ENCODE data around the gene YEATS2.
A peak's percentile ranks its signal among the peaks of the same experiment; 100 is the strongest.
"Not testable (repeated sequence)": the region's sequence is repeated elsewhere in the genome, so short reads cannot be mapped to it uniquely, and the experiment has no call there.

YEATS2 gene

GRCh38 chr3:183697610-183698317, at the start of gene YEATS2:
Gene YEATS2, plus strand, starts transcription at chr3:183697797. Its CDS starts 17,366 bp downstream, at chr3:183715163.
- H3K27me3 ChIP-seq (ENCODE audit: control insufficient read depth, insufficient read depth, low read length), result no peaks in the 10 kb centered on the region
- H3K9ac ChIP-seq (ENCODE audit: low read length), result peak within 1 kb of the TSS; percentile 97
- H3K36me3 ChIP-seq (ENCODE audit: control insufficient read depth, insufficient read depth, low read length), result peaks cover 2% of the 10 kb centered on the region
- H3K27ac ChIP-seq (ENCODE audit: low read depth, low read length), result peak within 1 kb of the TSS; percentile 71
- peak within 1 kb of the TSS; percentile 78 for H3K4me3 ChIP-seq (ENCODE audit: low read length)
- H3K4me1 ChIP-seq (ENCODE audit: control insufficient read depth, insufficient read depth, low read length), result no peaks in the 10 kb centered on the region

- peaks cover 28% of the 10 kb centered on the region for H3K36me3 ChIP-seq (ENCODE audit: control insufficient read depth, insufficient read depth, low read length)
- no peak overlapping the region for H3K9ac ChIP-seq (ENCODE audit: low read length)
- H3K27ac ChIP-seq (ENCODE audit: low read depth, low read length), result no peak overlapping the region
- H3K4me1 ChIP-seq (ENCODE audit: control insufficient read depth, insufficient read depth, low read length), result no peaks in the 10 kb centered on the region
- H3K4me3 ChIP-seq (ENCODE audit: low read length), result no peak overlapping the region
- no peaks in the 10 kb centered on the region for H3K27me3 ChIP-seq (ENCODE audit: control insufficient read depth, insufficient read depth, low read length)
Observed at GRCh38 chr3:183650554-183650953, 47.0 kb upstream of the YEATS2 start.

- no peak overlapping the region for H3K9ac ChIP-seq (ENCODE audit: low read length)
- H3K27ac ChIP-seq (ENCODE audit: low read depth, low read length), result no peak overlapping the region
- H3K4me1 ChIP-seq (ENCODE audit: control insufficient read depth, insufficient read depth, low read length), result no peaks in the 10 kb centered on the region
- peaks cover 33% of the 10 kb centered on the region for H3K36me3 ChIP-seq (ENCODE audit: control insufficient read depth, insufficient read depth, low read length)
- no peak overlapping the region for H3K4me3 ChIP-seq (ENCODE audit: low read length)
- H3K27me3 ChIP-seq (ENCODE audit: control insufficient read depth, insufficient read depth, low read length), result no peaks in the 10 kb centered on the region
Observed at GRCh38 chr3:183653209-183654064, 44.2 kb upstream of the YEATS2 start.

- Histone ChIP-seq H3K4me3 (ENCODE audit: low read length) (no peak overlapping the region), H3K9ac (ENCODE audit: low read length) (no peak overlapping the region), H3K4me1 (ENCODE audit: control insufficient read depth, insufficient read depth, low read length) (no peaks in the 10 kb centered on the region), H3K36me3 (ENCODE audit: control insufficient read depth, insufficient read depth, low read length) (peaks cover 31% of the 10 kb centered on the region), H3K27me3 (ENCODE audit: control insufficient read depth, insufficient read depth, low read length) (no peaks in the 10 kb centered on the region), H3K27ac (ENCODE audit: low read depth, low read length) (no peak overlapping the region)
Observed at GRCh38 chr3:183654727-183655126, 42.9 kb upstream of the YEATS2 start.

GRCh38 chr3:183662099-183662498, 35.5 kb upstream of the YEATS2 start:
- peaks cover 3% of the 10 kb centered on the region for H3K36me3 ChIP-seq (ENCODE audit: control insufficient read depth, insufficient read depth, low read length)

GRCh38 chr3:183664913-183665381, 32.6 kb upstream of the YEATS2 start:
- Histone ChIP-seq H3K27ac (ENCODE audit: low read depth, low read length) (peak overlapping the region; percentile 48), H3K36me3 (ENCODE audit: control insufficient read depth, insufficient read depth, low read length) (peaks cover 11% of the 10 kb centered on the region)

More at GRCh38 chr3:183662099-183662498, 35.5 kb upstream of the YEATS2 start:
- Histone ChIP-seq H3K27ac (ENCODE audit: low read depth, low read length) (no peak overlapping the region), H3K4me3 (ENCODE audit: low read length) (no peak overlapping the region), H3K9ac (ENCODE audit: low read length) (no peak overlapping the region), H3K4me1 (ENCODE audit: control insufficient read depth, insufficient read depth, low read length) (peaks cover 5% of the 10 kb centered on the region), H3K27me3 (ENCODE audit: control insufficient read depth, insufficient read depth, low read length) (no peaks in the 10 kb centered on the region)

GRCh38 chr3:183680061-183680460, 17.5 kb upstream of the YEATS2 start:
- no peaks in the 10 kb centered on the region for H3K4me1 ChIP-seq (ENCODE audit: control insufficient read depth, insufficient read depth, low read length)
- H3K9ac ChIP-seq (ENCODE audit: low read length), result no peak overlapping the region
- no peak overlapping the region for H3K27ac ChIP-seq (ENCODE audit: low read depth, low read length)
- H3K36me3 ChIP-seq (ENCODE audit: control insufficient read depth, insufficient read depth, low read length), result peaks cover 3% of the 10 kb centered on the region
- no peak overlapping the region for H3K4me3 ChIP-seq (ENCODE audit: low read length)
- H3K27me3 ChIP-seq (ENCODE audit: control insufficient read depth, insufficient read depth, low read length), result no peaks in the 10 kb centered on the region

More at GRCh38 chr3:183664913-183665381, 32.6 kb upstream of the YEATS2 start:
- Histone ChIP-seq H3K27me3 (ENCODE audit: control insufficient read depth, insufficient read depth, low read length) (no peaks in the 10 kb centered on the region), H3K9ac (ENCODE audit: low read length) (no peak overlapping the region), H3K4me3 (ENCODE audit: low read length) (no peak overlapping the region), H3K4me1 (ENCODE audit: control insufficient read depth, insufficient read depth, low read length) (peaks cover 5% of the 10 kb centered on the region)

- no peaks in the 10 kb centered on the region for H3K36me3 ChIP-seq (ENCODE audit: control insufficient read depth, insufficient read depth, low read length)
- H3K27me3 ChIP-seq (ENCODE audit: control insufficient read depth, insufficient read depth, low read length), result no peaks in the 10 kb centered on the region
- no peak overlapping the region for H3K4me3 ChIP-seq (ENCODE audit: low read length)
- no peak overlapping the region for H3K9ac ChIP-seq (ENCODE audit: low read length)
- H3K4me1 ChIP-seq (ENCODE audit: control insufficient read depth, insufficient read depth, low read length), result no peaks in the 10 kb centered on the region
- H3K27ac ChIP-seq (ENCODE audit: low read depth, low read length), result no peak overlapping the region
Observed at GRCh38 chr3:183687705-183688104, 9.9 kb upstream of the YEATS2 start.

GRCh38 chr3:183688874-183689273, 8.7 kb upstream of the YEATS2 start:
- no peak overlapping the region for H3K4me3 ChIP-seq (ENCODE audit: low read length)
- no peaks in the 10 kb centered on the region for H3K27me3 ChIP-seq (ENCODE audit: control insufficient read depth, insufficient read depth, low read length)
- H3K9ac ChIP-seq (ENCODE audit: low read length), result no peak overlapping the region
- no peaks in the 10 kb centered on the region for H3K36me3 ChIP-seq (ENCODE audit: control insufficient read depth, insufficient read depth, low read length)
- H3K27ac ChIP-seq (ENCODE audit: low read depth, low read length), result no peak overlapping the region
- H3K4me1 ChIP-seq (ENCODE audit: control insufficient read depth, insufficient read depth, low read length), result no peaks in the 10 kb centered on the region

GRCh38 chr3:183689621-183690020, 8.0 kb upstream of the YEATS2 start:
- H3K27me3 ChIP-seq (ENCODE audit: control insufficient read depth, insufficient read depth, low read length); H3K27ac ChIP-seq (ENCODE audit: low read depth, low read length): not testable (repeated sequence)

GRCh38 chr3:183690402-183690995, 7.1 kb upstream of the YEATS2 start:
- Histone ChIP-seq H3K36me3 (ENCODE audit: control insufficient read depth, insufficient read depth, low read length) (no peaks in the 10 kb centered on the region), H3K4me1 (ENCODE audit: control insufficient read depth, insufficient read depth, low read length) (no peaks in the 10 kb centered on the region), H3K9ac (ENCODE audit: low read length) (no peak overlapping the region), H3K4me3 (ENCODE audit: low read length) (no peak overlapping the region), H3K27ac (ENCODE audit: low read depth, low read length) (no peak overlapping the region), H3K27me3 (ENCODE audit: control insufficient read depth, insufficient read depth, low read length) (no peaks in the 10 kb centered on the region)

More at GRCh38 chr3:183689621-183690020, 8.0 kb upstream of the YEATS2 start:
- H3K4me3 ChIP-seq (ENCODE audit: low read length); H3K9ac ChIP-seq (ENCODE audit: low read length); H3K4me1 ChIP-seq (ENCODE audit: control insufficient read depth, insufficient read depth, low read length); H3K36me3 ChIP-seq (ENCODE audit: control insufficient read depth, insufficient read depth, low read length): not testable (repeated sequence)

- Histone ChIP-seq H3K36me3 (ENCODE audit: control insufficient read depth, insufficient read depth, low read length) (no peaks in the 10 kb centered on the region), H3K27ac (ENCODE audit: low read depth, low read length) (no peak overlapping the region), H3K4me3 (ENCODE audit: low read length) (no peak overlapping the region), H3K9ac (ENCODE audit: low read length) (no peak overlapping the region), H3K27me3 (ENCODE audit: control insufficient read depth, insufficient read depth, low read length) (no peaks in the 10 kb centered on the region), H3K4me1 (ENCODE audit: control insufficient read depth, insufficient read depth, low read length) (no peaks in the 10 kb centered on the region)
Observed at GRCh38 chr3:183692436-183692835, 5.2 kb upstream of the YEATS2 start.
